ENCODE results near the gene TCF25. TPM values are rescaled to one million over a fixed set of nuclear protein-coding genes. Genes with fewer than 3 reads are reported as not detected.
A peak's percentile ranks its signal among the peaks of the same experiment; 100 is the strongest.
"Not testable (repeated sequence)": the region's sequence is repeated elsewhere in the genome, so short reads cannot be mapped to it uniquely, and the experiment has no call there.

The TCF25 gene
- total RNA-seq, 1 experiment from 2014 or later = 196 TPM

DNA sequence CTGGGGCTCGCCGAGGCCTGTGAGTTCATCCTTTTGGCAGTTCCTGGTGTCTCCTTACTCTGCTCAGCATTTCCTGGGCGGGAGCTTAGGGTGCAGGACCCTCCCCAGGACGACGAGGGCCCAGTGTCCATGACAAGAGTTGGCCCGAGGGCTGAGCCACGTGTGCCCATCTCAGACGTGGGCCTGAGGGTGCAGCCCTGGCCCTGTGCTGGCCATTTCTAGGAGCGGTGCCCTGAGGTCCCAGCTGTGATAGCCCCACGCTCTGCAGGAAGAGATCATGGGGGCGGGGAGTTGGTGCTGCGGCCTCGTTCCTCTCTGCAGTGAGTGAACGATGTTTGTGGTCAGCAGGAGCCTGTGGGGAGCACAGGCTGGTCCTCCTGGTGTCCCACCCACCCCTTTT lies 39.2 kb downstream of the TCF25 start:
- Histone ChIP-seq H3K27me3 (replicated peaks; ENCODE audit: control insufficient read depth, insufficient read depth, low read length) (no peaks in the 10 kb centered on the region), H3K4me3 (ENCODE audit: low read depth, low read length) (no peak overlapping the region), H3K4me1 (0 out of 2 replicates have a peak, but pooled peaks cover 5% of the 10 kb centered on the region), H3K9me3 (no peaks in the 10 kb centered on the region), H3K36me3 (ENCODE audit: control insufficient read depth, insufficient read depth, low read length) (peaks cover 3% of the 10 kb centered on the region)
- POLR2A ChIA-PET = no interaction called here
- intact Hi-C loops (cut with micrococcal nuclease; ENCODE audit: unreplicated experiment) = no loop called here
- CTCF ChIA-PET = no interaction called here
- Mint-ChIP-seq H3K4me1 (ENCODE audit: low read depth, unreplicated experiment) (no peaks in the 10 kb centered on the region), H3K36me3 (ENCODE audit: insufficient read depth, unreplicated experiment) (peaks cover 80% of the 10 kb centered on the region), H3K9me3 (ENCODE audit: unreplicated experiment) (no peaks in the 10 kb centered on the region), H3K27ac (ENCODE audit: unreplicated experiment) (peak overlapping the region; percentile 61), H3K27me3 (ENCODE audit: insufficient read depth, unreplicated experiment) (no peaks in the 10 kb centered on the region), H3K4me3 (ENCODE audit: unreplicated experiment) (no peak overlapping the region)
- no TSS peak for BruUV-seq (replicated peaks)
- DNase-seq = no peak
- TF ChIP-seq, protein P1, sequence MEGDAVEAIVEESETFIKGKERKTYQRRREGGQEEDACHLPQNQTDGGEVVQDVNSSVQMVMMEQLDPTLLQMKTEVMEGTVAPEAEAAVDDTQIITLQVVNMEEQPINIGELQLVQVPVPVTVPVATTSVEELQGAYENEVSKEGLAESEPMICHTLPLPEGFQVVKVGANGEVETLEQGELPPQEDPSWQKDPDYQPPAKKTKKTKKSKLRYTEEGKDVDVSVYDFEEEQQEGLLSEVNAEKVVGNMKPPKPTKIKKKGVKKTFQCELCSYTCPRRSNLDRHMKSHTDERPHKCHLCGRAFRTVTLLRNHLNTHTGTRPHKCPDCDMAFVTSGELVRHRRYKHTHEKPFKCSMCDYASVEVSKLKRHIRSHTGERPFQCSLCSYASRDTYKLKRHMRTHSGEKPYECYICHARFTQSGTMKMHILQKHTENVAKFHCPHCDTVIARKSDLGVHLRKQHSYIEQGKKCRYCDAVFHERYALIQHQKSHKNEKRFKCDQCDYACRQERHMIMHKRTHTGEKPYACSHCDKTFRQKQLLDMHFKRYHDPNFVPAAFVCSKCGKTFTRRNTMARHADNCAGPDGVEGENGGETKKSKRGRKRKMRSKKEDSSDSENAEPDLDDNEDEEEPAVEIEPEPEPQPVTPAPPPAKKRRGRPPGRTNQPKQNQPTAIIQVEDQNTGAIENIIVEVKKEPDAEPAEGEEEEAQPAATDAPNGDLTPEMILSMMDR (IDR thresholded peaks at IDR 0.05; ENCODE audit: insufficient read depth in 1 of 2, low read depth in 1 of 2, low read length in 1 of 2, severe bottlenecking in 1 of 2, unreplicated experiment in 1 of 2) = no peak

DNA sequence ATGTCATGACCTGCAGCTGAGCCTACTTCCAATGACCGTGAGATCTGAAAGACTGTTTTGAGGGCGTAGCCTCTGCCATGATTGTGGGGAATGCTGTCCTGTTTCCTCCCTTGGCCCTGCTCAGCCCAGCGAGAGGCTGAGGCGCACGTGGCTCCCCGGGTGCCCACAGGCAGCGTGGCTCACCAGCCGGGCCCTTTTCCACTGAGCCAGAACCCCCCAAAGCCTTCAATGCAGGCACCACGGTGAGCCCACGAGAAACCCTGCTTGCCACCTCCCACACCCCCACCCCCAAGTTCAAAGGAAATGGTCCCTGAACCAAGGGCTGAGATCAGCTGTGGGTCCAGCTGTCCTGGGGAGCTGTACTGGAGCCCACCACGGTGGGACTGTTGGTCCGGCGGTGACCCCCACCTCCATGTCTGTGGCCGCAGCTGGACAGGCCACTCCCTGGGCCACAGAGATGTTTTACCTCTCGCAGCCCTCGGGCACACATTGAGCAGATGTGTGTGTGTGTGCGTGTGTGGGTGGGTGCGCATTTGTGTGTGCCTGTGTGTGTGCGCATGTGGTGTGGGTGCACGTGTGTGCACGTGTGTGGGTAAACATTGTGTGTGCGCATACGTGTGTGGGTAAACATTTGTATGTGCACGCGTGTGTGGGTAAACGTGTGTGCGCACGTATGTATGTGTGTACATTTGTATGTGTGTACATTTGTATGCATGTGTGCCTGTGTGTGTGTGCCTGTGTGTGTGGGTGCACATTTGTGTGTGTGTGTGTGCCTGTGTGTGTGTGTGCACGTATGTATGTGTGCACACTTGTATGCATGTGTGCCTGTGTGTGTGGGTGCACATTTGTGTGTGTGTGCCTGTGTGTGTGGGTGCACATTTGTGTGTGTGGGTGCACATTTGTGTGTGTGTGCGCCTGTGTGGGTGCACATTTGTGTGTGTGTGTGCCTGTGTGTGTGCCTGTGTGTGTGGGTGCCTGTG lies 40.3 kb downstream of the TCF25 start:
- H3K4me3 ChIP-seq (ENCODE audit: low read depth, low read length) = no peak overlapping the region
- H3K36me3 ChIP-seq (ENCODE audit: control insufficient read depth, insufficient read depth, low read length) = peaks cover 1% of the 10 kb centered on the region; the same call in 1 of the 2 replicates
- H3K4me1 Mint-ChIP-seq (ENCODE audit: low read depth, unreplicated experiment) = no peaks in the 10 kb centered on the region
- peaks cover 86% of the 10 kb centered on the region for H3K36me3 Mint-ChIP-seq (ENCODE audit: insufficient read depth, unreplicated experiment)
- POLR2A ChIA-PET = no interaction called here
- no peaks in the 10 kb centered on the region for H3K27me3 ChIP-seq (replicated peaks; ENCODE audit: control insufficient read depth, insufficient read depth, low read length)
- no peak overlapping the region for H3K4me3 Mint-ChIP-seq (ENCODE audit: unreplicated experiment)
- intact Hi-C loops (cut with micrococcal nuclease; ENCODE audit: unreplicated experiment) = no loop called here
- no peak for DNase-seq
- H3K4me1 ChIP-seq = peaks cover 5% of the 10 kb centered on the region; the same call in 1 of the 2 replicates
- no TSS peak for BruUV-seq (replicated peaks)
- no peaks in the 10 kb centered on the region for H3K9me3 Mint-ChIP-seq (ENCODE audit: unreplicated experiment)
- no peaks in the 10 kb centered on the region for H3K27me3 Mint-ChIP-seq (ENCODE audit: insufficient read depth, unreplicated experiment)
- CTCF ChIA-PET = no interaction called here
- H3K27ac Mint-ChIP-seq (ENCODE audit: unreplicated experiment) = peak overlapping the region; percentile 61
- H3K9me3 ChIP-seq = no peaks in the 10 kb centered on the region
- TF ChIP-seq, protein P1 (IDR thresholded peaks at IDR 0.05; ENCODE audit: insufficient read depth in 1 of 2, low read depth in 1 of 2, low read length in 1 of 2, severe bottlenecking in 1 of 2, unreplicated experiment in 1 of 2) = no peak

DNA sequence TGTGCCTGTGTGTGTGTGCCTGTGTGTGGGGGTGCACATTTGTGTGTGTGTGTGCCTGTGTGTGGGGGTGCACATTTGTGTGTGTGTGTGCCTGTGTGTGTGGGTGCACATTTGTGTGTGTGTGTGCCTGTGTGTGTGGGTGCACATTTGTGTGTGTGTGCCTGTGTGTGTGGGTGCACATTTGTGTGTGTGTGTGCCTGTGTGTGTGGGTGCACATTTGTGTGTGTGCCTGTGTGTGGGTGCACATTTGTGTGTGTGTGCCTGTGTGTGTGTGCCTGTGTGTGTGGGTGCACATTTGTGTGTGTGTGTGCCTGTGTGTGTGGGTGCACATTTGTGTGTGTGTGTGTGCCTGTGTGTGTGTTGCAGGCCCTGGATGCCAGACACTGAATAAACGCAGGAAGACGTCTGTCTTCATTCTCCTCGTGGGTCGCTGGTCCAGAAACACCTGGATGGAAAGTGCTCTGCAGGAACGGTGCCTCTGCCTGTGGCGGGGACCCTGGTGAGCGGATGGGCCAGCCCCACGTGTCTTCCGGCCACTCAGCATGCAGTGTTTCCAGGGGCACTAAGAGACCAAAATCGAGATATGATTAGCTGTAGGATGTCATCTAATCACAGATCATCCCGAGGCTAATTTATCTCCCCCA lies 41.4 kb downstream of the TCF25 start:
- CTCF ChIA-PET; H3K4me1 ChIP-seq; DNase-seq; H3K4me3 Mint-ChIP-seq (ENCODE audit: unreplicated experiment); BruUV-seq (replicated peaks); H3K4me1 Mint-ChIP-seq (ENCODE audit: low read depth, unreplicated experiment); H3K27me3 Mint-ChIP-seq (ENCODE audit: insufficient read depth, unreplicated experiment); POLR2A ChIA-PET; H3K4me3 ChIP-seq (ENCODE audit: low read depth, low read length); intact Hi-C loops (cut with micrococcal nuclease; ENCODE audit: unreplicated experiment); H3K9me3 Mint-ChIP-seq (ENCODE audit: unreplicated experiment); H3K9me3 ChIP-seq; H3K36me3 ChIP-seq (ENCODE audit: control insufficient read depth, insufficient read depth, low read length); H3K27me3 ChIP-seq (replicated peaks; ENCODE audit: control insufficient read depth, insufficient read depth, low read length): not testable (repeated sequence)
- Mint-ChIP-seq H3K36me3 (ENCODE audit: insufficient read depth, unreplicated experiment) (peaks cover 80% of the 10 kb centered on the region), H3K27ac (ENCODE audit: unreplicated experiment) (peak overlapping the region; percentile 46)

Data from Caco-2 (cell line).